NOMO-1 (cell line): ENCODE results near the gene CCDC122.
"Not testable (repeated sequence)": the region's sequence is repeated elsewhere in the genome, so short reads cannot be mapped to it uniquely, and the experiment has no call there.

ENCODE experiments used
- DNase-seq, 2 experiments: peaks; one replicate each; lab custom pipeline; 2025; ENCODE audit not compliant: unreplicated experiment in 2 of 2; lab: John Stamatoyannopoulos, UW

The CCDC122 gene

DNA sequence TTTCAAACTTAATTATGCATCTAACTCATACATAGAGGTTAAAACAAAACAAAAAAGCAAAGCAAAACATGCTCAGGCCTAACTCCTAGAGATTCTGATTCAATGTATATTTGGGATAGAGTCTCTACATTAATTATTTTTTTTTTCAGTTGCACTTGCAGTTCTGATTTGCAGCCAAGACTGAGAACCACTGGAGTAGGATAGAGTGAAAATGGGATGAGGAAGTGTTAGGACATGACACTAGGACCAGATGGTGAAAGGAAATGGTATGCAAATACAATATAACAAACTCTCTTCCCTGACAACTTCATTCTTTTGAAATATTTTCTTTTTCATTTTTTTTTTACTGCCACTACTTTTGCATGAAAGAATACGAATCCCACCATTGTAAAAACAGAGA lies 1.8 kb downstream of the CCDC122 start:
- no peak for DNase-seq

DNA sequence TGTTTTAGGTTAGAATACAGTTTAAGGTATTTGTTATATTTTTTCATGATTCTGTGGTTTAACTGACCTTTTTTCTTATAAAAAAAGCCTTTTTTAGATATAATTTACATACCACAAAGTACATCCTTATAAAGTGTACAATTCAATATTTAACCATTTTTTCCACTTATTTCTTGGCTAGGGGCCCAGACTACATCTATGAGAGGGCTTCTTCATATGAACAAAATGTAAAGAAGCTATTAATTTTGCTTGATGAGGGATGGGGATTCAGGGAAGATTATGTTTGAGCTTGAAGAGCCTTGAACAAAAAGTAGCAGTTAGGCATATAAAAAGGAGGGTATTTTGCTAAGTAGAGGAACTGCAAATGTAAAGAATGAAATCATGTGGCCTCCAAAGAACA lies 2.2 kb downstream of the CCDC122 start:
- DNase-seq: no peak

DNA sequence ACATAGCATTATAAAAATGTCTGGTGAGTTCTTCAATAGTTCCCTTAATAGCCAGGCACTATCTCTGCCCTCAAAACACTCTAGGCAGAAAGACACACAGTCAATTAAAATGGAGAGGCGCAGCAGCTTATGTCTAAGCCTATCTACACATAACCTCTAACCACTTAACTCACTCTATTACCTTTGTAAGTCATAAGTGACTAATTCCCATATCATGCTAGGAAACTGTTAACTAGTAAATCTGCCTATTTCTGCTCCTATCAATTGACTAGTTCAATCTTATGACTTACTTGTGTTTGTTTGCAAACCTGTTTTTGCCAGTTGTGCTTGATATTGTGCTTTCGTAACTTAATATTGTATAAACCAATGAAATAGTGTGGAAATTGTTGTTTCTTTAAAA lies 3.2 kb downstream of the CCDC122 start:
- no peak for DNase-seq

DNA sequence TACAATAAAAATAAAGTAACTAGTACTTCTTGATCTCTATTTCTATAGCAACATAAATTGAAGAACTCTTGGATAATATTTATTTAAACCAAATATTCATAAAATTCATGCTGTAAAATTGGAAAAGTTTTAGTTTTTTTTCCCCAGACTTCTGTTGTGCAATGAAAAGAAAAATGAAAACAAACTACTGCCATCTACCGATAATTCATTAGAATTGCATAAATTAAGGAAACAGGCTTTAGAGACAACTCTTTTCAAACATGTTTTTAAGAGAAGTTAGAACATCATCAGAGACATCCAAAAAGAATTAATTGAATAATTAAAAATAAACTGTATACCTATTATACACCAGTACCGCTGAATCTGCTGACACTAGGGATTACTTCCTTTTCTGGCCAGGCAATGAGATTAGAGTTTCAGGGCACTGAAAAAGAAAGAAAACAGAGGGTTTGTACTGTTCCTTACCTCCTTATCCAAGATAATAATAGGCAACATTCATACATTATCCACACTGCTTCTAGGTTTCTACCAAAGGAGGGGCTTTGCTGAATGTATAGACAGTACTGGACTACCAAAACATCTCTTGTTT lies 4.9 kb downstream of the CCDC122 start:
- DNase-seq: peak; percentile 19 to 55

DNA sequence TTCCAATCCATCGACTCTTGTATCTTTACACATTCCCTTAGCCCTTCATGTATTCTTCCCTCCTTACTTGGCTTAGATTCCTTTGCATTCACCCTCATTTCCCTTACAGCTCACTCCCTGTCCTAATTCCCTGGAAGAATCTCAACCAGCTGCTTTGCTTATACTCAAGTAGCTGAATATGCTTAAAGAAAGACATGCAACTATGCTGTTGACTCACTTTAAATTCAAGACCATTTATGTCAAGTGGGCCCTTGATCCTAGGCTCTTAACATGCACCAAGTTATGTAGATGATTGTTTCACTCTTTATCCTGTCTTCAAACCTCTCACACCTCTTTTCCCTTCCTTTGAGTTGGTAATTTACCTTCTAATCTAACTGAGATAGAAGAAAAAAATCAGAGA lies 7.4 kb downstream of the CCDC122 start:
- no peak for DNase-seq

DNA sequence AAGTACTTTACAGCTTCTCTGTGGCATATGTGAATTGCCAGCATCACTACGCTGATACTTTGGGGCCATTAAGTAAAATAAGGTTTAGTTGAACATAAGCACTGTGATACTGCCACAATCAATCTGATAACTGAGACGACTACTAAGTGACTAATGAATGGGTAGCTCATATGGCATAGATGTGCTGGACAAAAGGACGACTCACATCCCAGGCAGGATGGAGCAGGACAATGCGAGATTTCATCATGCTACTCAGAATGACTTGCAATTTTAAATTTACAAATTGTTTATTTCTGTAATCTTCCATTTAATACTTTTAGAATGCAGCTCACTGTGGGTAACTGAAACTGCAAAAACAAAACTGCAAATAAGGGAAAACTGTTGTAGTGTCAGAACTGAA lies 13.6 kb downstream of the CCDC122 start:
- DNase-seq: no peak

DNA sequence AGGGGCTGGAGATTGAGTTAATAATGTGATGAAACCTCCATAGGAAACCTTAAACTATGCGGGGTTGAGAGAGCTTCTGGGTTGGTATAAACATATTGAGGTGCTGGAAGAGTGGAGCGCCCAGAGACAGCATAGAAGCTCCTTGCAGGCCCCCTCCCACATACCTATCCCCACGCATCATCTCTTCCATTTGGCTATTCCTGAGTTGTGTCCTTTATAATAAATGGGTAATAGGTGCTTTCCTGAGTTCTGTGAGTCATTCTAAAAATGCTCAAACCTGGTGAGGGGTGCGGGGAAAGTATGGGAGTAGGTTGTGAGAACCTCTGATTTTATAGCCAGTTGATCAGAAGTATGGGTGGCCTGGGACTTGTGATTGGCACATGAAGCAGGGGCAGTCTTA lies 14.6 kb downstream of the CCDC122 start:
- DNase-seq: no peak

DNA sequence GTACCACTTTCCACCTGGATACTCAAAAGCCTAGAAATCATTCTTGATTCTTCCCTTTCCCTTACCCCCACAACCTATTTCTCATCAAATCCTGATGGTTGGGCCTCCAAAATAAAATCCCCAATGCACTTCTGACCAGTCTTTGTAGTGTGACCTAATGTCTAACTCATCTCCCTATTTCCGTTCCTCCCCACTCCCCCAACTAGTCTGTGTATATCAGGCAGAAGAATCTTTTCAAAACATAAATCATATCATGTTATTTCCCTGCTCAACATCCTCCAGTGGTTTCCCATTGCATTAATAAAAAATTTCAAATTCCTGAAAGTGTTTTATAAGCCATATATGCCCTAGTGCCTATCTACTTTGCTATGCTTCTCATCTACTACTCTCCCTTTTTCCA lies 17.7 kb downstream of the CCDC122 start:
- DNase-seq: no peak

DNA sequence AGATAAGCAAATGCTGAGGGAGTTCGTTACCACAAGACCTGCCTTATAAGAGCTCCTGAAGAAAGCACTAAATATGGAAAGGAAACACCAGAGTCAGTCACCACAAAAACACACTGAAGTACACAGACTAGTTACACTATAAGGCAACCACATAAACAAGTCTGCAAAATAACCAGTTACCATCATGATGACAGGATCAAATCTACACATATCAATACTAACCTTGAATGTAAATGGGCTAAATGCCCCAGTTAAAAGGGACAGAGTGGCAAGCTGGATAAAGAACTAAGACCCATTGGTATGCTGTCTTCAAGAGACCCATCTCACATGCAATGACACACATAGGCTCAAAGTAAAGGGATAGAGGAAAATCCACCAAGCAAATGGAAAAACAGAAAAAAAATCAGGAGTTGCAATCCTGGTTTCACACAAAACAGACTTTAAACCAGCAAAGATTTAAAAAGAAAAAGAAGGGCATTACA lies 26.6 kb downstream of the CCDC122 start:
- DNase-seq: no peak

DNA sequence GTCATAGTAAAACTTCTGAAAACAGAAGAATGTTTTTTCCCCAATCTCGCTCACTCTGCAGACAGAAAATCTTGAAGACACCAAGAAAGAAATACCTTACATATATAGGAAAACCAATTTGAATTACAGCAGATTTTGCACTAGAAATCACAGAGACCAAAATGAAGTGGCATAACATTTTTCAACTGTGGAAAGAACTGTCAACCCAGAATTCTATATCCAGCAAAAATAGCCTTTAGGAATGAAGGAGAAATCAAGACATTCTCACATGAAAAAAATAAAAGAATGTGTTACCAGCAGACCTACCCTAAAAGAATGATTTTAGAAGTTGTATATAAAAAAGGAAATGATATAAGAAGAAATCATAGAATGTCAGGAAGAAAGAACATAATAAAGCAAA lies 28.7 kb downstream of the CCDC122 start:
- DNase-seq: no peak

DNA sequence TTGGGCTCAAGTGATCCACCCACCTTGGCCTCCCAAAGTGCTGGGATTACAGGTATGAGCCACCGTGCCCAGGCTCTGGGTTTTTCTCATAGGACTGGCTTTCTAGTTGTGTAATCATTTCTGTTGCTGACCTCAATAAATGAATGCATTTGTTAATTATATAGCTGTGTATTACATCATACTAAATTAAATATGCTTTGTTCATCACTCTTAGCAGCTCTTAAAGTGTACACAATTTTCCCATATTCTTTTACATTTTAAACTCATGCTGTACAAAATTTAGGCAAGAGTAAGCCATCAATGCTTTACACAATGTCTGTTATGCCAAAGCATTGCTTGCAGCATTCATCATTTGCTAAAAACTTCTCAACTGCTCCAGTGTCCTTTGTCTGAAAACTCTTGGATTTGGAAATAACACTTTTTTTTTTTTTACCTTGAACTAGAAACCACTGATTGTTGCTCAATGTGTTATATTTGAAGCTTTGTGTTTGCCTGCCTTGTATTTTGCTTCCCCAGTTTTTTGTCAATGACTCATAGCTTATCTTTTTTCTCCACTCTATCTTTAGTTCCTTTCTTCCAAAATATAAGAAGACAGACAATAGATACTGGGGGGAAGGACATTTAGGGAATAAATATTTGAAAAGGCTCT lies 31.4 kb downstream of the CCDC122 start:
- peak; percentile 69 to 80 for DNase-seq

DNA sequence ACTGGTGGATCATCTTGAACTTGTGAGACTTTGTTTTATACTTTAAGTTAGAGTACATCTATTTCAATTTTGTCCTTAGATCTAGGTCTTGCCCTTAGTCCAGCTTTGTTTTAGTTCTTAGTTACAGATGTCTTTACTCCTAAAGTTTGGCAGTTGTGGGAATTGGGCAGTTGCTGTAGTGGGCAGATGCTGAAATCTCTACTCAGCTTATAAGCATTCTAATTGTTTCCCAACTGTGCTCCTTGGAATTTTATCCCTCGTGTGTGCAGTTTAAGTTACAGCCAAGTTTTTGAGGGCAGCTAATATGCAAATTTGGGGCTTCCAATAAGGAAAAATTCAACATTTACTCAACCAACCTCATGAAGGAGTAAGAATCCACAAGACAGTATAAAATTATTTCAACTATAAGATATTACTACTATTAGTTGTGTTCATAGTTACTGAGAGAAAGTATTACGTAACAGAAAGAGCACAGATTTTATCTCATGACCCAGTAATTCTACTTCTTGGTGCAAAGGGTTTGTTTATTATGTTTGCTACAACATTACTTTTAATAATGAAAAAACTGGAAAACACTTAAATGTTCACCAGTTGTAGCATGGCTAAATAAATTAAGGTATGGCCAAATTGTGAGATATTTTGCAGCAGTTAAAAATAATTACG lies 32.9 kb downstream of the CCDC122 start:
- DNase-seq: no peak

DNA sequence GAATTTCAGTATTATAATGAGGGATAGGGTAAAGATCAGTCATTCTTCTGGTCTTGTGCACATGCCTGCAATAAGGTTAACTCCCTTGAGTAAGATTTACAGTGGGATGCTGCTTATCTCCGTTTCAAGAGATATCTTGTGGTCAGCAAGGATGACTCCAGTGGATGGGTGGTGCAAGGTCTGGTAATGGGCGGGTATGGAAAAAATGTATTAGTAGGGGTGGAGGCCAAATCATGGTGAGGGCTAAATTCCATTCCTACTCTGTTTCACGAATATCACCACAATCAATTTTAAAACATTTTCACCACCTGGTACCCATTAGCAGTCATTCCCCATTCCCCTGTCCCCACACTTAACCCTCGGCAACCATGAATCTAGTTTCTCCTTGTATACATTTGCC lies 40.6 kb downstream of the CCDC122 start:
- DNase-seq: no peak

DNA sequence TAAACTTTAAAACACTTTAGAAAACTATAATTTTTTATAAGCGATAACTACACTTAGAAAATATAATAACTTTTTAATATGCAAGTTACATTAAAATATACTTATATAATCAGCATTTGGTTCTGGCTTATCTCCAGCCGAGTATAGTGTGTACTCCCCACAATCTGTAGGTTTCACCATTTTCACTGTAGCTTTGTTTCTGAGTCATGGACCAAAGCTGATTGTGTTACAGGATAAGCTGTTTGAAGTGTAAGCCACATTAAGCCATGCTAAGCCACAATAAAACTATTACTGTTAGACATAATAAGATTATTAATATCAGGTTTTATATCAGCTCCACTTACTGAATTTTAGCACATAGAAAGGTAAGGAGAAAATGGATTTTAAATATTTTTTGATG lies 43.8 kb downstream of the CCDC122 start:
- DNase-seq: no peak

DNA sequence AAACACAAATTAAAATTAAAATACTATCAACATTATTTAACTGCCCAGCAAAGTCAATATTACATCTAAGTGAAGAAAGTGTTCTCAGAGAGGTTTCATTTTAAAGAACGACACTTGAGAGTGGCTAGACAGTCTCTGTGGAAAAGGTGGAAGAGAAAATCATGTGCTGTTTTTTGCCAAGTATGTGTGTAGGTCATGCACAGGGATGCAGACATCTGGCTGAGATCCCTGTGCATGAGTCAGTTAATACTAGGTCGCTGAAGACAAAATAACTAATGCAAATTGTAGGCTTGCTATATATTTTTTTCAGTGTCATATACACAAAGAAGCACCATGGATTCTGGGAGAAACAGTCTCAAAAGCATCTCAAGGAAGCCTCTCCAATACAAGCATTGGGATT lies 48.5 kb downstream of the CCDC122 start:
- DNase-seq: no peak

DNA sequence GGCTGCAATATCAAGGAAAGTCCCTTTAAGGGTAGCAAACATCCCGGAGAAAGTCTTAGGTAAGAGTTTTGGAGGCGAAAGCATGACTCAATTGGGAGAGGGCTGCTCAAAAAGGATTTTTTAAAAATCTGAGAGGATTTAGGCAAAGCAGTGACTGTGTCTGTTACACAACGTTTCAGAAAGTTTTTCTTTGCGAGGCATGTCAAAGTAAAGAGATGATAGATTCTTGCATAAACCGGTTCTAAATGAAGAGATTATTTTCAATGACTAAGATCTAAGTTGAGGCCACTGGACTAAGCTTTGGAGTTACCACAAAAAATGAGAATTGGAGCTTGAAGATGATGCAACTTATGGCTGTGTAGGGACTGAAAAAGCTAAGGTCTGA lies 49.1 kb downstream of the CCDC122 start:
- peak; percentile 77 to 91 for DNase-seq

DNA sequence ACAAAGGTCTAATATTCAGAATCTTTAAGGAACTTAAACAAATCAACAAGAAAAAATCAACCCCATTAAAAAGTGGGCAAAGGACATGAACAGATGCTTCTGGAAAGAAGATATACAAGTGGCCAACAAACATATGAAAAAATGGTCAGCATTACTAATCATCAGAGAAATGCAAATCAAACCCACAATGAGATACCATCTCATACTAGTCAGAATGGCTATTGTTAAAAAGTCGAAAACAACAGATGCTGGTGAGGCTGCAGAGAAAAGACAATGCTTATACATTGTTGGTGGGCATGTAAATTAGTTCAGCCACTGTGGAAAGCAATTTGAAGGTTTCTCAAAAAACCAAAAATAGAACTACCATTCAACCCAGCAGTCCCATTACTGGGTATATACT lies 54.9 kb downstream of the CCDC122 start:
- not testable (repeated sequence) for DNase-seq

DNA sequence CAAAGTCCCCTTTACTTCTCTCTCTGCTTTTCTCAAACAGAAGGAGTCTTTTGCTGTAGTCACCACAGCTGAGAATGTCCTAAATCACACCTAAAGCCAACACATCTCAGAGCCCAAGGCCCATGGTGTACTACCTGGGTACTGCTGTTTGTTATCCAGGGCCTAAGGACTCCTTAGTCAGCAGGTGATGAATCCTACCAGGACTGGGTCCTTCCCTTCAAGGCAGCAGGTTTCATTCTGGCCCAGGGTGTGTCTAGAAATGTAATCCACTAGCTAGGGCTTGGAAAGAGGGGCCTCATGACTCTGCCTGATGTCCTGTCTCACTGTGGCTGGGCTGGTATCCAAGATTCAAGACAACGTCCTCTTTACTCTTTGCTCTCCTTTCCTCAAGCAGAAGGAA lies 56.6 kb downstream of the CCDC122 start:
- DNase-seq: no peak

DNA sequence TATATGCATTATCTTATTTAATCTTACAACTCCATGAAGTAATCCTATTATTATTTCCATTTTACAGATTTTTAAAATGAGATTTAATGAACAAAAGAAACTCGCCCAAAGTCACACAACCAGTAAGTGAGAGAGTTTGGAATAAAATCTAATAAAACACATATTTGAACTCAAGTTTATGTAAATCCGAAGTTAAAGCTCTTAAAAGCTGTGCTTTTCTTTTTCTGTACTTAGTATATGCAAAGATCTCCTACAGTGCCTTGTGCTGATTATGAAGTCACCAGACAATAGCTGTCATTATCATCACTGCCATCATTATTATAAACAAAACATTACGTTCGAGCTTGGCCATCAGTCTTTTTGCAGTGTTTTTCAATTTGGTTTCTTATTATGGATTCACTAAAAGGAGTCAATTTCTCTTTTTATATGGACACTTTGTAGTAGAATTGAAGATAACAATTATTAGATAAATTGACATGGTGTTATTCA lies 63.1 kb downstream of the CCDC122 start:
- DNase-seq: no peak

DNA sequence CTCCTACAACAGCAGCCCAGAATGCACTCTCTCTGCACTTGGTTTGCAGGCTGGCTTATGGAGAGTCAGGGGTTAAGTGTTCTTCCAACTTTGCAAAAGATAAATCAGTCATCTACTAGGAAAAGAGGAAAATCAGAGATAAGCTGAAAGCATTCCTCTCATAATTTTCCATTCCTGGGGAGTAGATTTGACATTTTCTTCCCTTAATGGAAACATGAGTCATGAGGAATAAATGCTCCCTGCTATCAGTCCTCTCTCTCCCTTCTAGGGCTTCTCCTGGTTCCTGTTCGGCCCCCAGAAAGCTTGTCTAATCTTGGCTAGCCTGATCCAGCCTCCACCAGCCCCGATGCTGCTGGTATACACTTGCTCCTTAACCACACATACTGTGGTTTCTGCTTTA lies 64.3 kb downstream of the CCDC122 start:
- DNase-seq: no peak

DNA sequence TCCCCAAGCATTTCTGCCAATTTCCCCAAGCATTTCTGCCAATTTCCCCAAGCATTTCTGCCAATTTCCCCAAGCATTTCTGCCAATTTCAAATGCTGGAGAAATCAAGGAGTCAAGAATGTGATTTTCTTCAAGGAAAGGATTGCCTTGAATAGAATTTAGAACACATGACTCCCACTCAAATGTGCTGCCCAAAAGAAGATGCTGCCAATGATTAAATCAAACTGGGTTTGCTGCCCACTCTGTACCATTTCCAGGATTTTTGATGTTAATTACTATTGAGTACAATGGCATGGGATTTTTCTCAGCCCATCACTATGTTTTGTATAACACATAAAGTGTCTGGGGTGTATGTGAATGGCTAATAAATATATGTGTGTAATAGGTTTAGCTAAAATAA lies 70.9 kb downstream of the CCDC122 start:
- no peak for DNase-seq

DNA sequence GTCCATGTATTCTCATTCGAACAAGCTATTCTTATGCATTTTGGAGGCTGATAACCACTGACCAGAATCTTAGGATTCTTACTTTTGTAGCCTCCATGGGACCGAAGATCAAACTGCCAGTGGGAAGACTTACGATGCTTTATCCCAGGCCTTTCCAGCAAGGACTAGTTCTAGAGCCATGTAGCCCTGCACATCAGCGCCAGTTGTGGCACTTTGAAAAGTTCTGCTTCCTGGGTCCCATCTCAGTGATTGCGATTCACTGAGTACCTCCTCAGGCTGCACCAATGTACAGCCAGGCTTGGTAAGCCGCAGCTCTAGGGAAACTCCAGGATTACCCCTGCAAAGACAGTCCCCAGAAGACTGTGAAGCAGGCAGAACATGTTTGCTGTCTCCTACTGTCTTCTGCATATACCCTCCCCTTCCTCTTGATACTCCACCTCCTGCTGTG lies 73.8 kb downstream of the CCDC122 start:
- no peak for DNase-seq
